Fibroblast of pulmonary artery (primary cell): ENCODE measurements around the gene TRMT112.

Experiments used
- DNase-seq: peaks from one replicate; pipeline ENCODE4 v3.0.0-alpha.2; 2010; ENCODE audit warnings: low read depth
- H3K4me3 ChIP-seq: replicated peaks from 2 replicates; pipeline ENCODE4 v1.5.1; 2011; ENCODE audit warnings: low read depth, mild to moderate bottlenecking, control low read depth, low read length, moderate library complexity
- TF ChIP-seq, protein P1 (sequence below): IDR thresholded peaks from 2 replicates; pipeline ENCODE4 v1.5.1; 2011; ENCODE audit warnings: mild to moderate bottlenecking, control low read depth, low read length, inconsistent platforms; ENCODE audit errors: missing control alignments

The TRMT112 gene

DNA sequence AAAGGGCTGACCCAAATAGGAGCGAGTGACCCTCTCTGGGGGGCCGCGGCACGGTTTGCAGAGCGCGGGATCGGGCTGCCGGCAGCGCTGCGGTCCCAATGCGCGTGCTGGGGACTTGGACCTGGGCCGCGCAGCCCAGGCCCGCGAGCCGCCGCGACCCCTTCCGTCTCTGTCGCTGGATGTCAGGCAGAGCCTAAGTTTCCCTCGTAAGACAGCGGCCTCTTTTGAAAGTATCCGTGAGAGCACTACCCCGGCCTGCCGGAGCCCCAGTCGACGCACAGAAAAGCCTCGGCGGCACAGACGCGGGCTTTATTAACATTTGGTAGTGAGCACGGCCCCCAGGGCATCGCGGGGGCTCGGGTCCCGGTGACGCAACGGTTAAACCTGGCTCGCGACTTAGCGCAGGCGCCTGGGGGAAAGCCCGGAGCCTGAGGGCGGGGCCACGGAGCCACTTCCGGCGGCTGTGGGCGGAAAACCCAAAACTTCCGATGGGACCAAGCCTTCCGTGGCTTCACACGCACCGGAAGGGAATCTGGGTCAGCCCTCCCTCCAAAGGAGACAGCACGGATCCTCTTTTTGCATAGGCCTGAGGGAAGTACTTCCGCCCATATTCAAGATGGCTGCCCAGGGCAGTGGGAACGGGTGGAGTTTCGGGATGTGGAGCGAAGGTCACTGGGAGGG, 47.7 kb downstream of the TRMT112 start:
- H3K4me3 ChIP-seq: peak overlapping the region; percentile 84
- TF ChIP-seq, protein P1, sequence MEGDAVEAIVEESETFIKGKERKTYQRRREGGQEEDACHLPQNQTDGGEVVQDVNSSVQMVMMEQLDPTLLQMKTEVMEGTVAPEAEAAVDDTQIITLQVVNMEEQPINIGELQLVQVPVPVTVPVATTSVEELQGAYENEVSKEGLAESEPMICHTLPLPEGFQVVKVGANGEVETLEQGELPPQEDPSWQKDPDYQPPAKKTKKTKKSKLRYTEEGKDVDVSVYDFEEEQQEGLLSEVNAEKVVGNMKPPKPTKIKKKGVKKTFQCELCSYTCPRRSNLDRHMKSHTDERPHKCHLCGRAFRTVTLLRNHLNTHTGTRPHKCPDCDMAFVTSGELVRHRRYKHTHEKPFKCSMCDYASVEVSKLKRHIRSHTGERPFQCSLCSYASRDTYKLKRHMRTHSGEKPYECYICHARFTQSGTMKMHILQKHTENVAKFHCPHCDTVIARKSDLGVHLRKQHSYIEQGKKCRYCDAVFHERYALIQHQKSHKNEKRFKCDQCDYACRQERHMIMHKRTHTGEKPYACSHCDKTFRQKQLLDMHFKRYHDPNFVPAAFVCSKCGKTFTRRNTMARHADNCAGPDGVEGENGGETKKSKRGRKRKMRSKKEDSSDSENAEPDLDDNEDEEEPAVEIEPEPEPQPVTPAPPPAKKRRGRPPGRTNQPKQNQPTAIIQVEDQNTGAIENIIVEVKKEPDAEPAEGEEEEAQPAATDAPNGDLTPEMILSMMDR: no peak
- peak; percentile 100 for DNase-seq

- peak overlapping the region; percentile 67 for H3K4me3 ChIP-seq
- TF ChIP-seq, protein P1: no peak
- no peak for DNase-seq
These were observed 48.3 kb downstream of the TRMT112 start for GRCh38 chr11:64268893-64269539.

- H3K4me3 ChIP-seq: peak overlapping the region; percentile 67
- DNase-seq: peak; percentile 83
- TF ChIP-seq, protein P1: no peak
These were observed 49.1 kb downstream of the TRMT112 start for GRCh38 chr11:64268025-64268892.

DNA sequence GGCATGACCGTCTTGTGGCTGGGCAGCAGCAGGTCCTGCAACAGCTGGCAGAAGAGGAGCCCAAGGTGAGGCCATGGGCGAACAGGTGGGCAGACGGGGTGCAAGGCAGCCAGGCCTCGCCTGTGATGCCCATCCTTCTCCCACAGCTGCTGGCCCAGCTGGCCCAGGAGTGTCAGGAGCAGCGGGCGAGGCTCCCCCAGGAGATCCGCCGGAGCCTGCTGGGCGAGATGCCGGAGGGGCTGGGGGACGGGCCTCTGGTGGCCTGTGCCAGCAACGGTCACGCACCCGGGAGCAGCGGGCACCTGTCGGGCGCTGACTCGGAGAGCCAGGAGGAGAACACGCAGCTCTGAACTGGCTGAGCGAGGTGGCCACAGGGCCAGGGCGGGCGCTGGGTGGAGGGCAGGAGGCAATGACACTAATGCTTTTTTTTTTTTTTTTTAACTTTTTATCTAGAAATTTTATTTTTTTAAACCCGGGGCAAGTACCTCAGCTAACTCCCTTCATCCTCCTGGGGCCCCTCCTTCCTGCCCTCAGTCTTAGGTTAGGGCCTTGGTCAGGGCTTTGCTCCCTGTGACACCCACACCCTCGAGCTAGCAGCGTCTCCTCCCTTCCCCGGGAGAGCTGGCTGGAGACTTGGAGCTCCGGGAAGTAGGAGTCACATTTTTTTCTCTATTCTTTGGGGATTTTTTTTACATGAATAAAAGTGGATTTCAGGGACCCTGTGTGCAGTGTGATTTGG, 50.0 kb downstream of the TRMT112 start:
- H3K4me3 ChIP-seq: no peak overlapping the region
- TF ChIP-seq, protein P1: no peak
- DNase-seq: peak; percentile 25
